Natural killer cell (primary cell): ENCODE data around the gene TMEM167A. TPM values are rescaled to one million over a fixed set of nuclear protein-coding genes. Genes with fewer than 3 reads are reported as not detected.
"Not testable (repeated sequence)": the region's sequence is repeated elsewhere in the genome, so short reads cannot be mapped to it uniquely, and the experiment has no call there.

Source experiments
- ATAC-seq, 3 donors: fragments of 150-1000 bp in 2 of 3; fragments of 200-7000 bp in 1 of 3; cut with Tn5 transposase; 1 replicate in 1 of 3; 2 replicates in 2 of 3; pipeline ENCODE4 v1.10.0; 2021; ENCODE audit warnings: mild to moderate bottlenecking in 2 of 3, moderate library complexity in 2 of 3
- DNase-seq, 2 donors: peaks; one replicate each; pipeline versions ENCODE4 v3.0.0 to v3.0.0-alpha.2; 2013 to 2021; ENCODE audit warnings: mixed read lengths in 1 of 2
- H3K27ac ChIP-seq: one replicate; pipeline ENCODE4 v1.5.1; 2013; ENCODE audit warnings: mild to moderate bottlenecking, low read length
- H3K27me3 ChIP-seq: one replicate; pipeline ENCODE4 v1.6.1; 2013; ENCODE audit warnings: low read length; ENCODE audit not compliant: control insufficient read depth, insufficient read depth
- H3K36me3 ChIP-seq: one replicate; pipeline ENCODE4 v1.6.1; 2013; ENCODE audit warnings: low read length; ENCODE audit not compliant: control insufficient read depth, insufficient read depth
- H3K4me1 ChIP-seq: one replicate; pipeline ENCODE4 v1.6.1; 2013; ENCODE audit warnings: low read length; ENCODE audit not compliant: control insufficient read depth, insufficient read depth
- H3K4me3 ChIP-seq: one replicate; pipeline ENCODE4 v1.5.1; 2013; ENCODE audit warnings: low read length
- H3K9me3 ChIP-seq: one replicate; pipeline ENCODE4 v1.6.1; 2013; ENCODE audit warnings: low read length; ENCODE audit not compliant: control insufficient read depth, insufficient read depth
- H3K27ac Mint-ChIP-seq, 2 donors: one replicate each; pipeline ENCODE4 v1.8.0; 2022; ENCODE audit warnings: mild to moderate bottlenecking in 2 of 2, mixed read lengths in 2 of 2, moderate library complexity in 1 of 2
- H3K27me3 Mint-ChIP-seq, 2 donors: one replicate each; pipeline ENCODE4 v1.8.0; 2022; ENCODE audit warnings: low read depth in 2 of 2, mixed read lengths in 2 of 2
- H3K36me3 Mint-ChIP-seq: one replicate; pipeline ENCODE4 v1.8.0; 2022; ENCODE audit warnings: mixed read lengths
- H3K4me1 Mint-ChIP-seq, 2 donors: one replicate each; pipeline ENCODE4 v1.8.0; 2022; ENCODE audit warnings: mixed read lengths in 2 of 2
- H3K4me3 Mint-ChIP-seq: one replicate; pipeline ENCODE4 v1.8.0; 2022; ENCODE audit warnings: mild to moderate bottlenecking, moderate library complexity, mixed read lengths
- H3K9me3 Mint-ChIP-seq, 2 donors: one replicate each; pipeline ENCODE4 v1.8.0; 2022; ENCODE audit warnings: mixed read lengths in 2 of 2
- CTCF ChIP-seq: fragments of 200-600 bp; IDR thresholded peaks from one replicate; pipeline ENCODE4 v1.8.0; 2022; ENCODE audit warnings: antibody characterized with exemption
- WGBS: methylation state at CpG from one replicate; pipeline ENCODE4 v1.1.7; 2013; ENCODE audit warnings: missing lambda C conversion rate; ENCODE audit not compliant: insufficient coverage; 5-methylcytosine and 5-hydroxymethylcytosine counted together
- intact Hi-C: fragments of 100-400 bp; cut with micrococcal nuclease; formaldehyde crosslinking; loops from one replicate; pipeline ENCODE4 v1.14.2; 2022
- total RNA-seq, 4 donors: library from RNA; stranded (reverse); fragments of 120-200 nt in 1 of 4; gene quantifications; one replicate each; pipeline versions ENCODE4 v1.2.3 to v1.2.4, GENCODE V29; 2013 to 2022

The TMEM167A gene
- total RNA-seq, 3 donors from 2014 or later (not counting 1 experiment from before 2014, with no cell fraction given) = 42.0 to 45.3 (median 44.2) TPM

GRCh38 chr5:83072966-83073365 lies 4.2 kb downstream of the TMEM167A start:
- Histone ChIP-seq H3K9me3 (no peaks in the 10 kb centered on the region), H3K4me1 (peaks cover 5% of the 10 kb centered on the region), H3K27ac (no peak overlapping the region), H3K4me3 (no peak overlapping the region), H3K36me3 (no peaks in the 10 kb centered on the region), H3K27me3 (no peaks in the 10 kb centered on the region)
- no peaks in the 10 kb centered on the region for H3K36me3 Mint-ChIP-seq
- peak overlapping the region in 1 of 2 donors; percentile 32 for H3K27ac Mint-ChIP-seq
- no peak for TF ChIP-seq CTCF
- WGBS = 94% methylated on average over 6 of the region's 6 CpGs
- no peak overlapping the region for H3K4me3 Mint-ChIP-seq
- intact Hi-C loops = loop anchor here (10.0 kb wide), 1 partner anchor 798 kb away; the partner anchor contains the start of gene RPS23
- H3K9me3 Mint-ChIP-seq = no peaks in the 10 kb centered on the region
- H3K27me3 Mint-ChIP-seq = no peaks in the 10 kb centered on the region
- ATAC-seq (no peak), DNase-seq (no peak)
- peaks cover 75 to 77% of the 10 kb centered on the region in 2 donors for H3K4me1 Mint-ChIP-seq

- no peak for ATAC-seq
- H3K36me3 Mint-ChIP-seq = no peaks in the 10 kb centered on the region
- Histone ChIP-seq H3K27ac (no peak overlapping the region), H3K4me3 (no peak overlapping the region), H3K9me3 (no peaks in the 10 kb centered on the region), H3K27me3 (no peaks in the 10 kb centered on the region), H3K4me1 (peaks cover 3% of the 10 kb centered on the region), H3K36me3 (no peaks in the 10 kb centered on the region)
- H3K4me1 Mint-ChIP-seq = peaks cover 69 to 73% of the 10 kb centered on the region in 2 donors
- H3K27ac Mint-ChIP-seq = peak overlapping the region; percentile 33 to 75
- WGBS = no CpG with 5 or more reads among the region's 2 CpGs
- no peaks in the 10 kb centered on the region for H3K9me3 Mint-ChIP-seq
- no peaks in the 10 kb centered on the region for H3K27me3 Mint-ChIP-seq
- DNase-seq = no peak
- intact Hi-C loops = loop anchor here (10.0 kb wide), 1 partner anchor 797 kb away; the partner anchor contains the start of gene RPS23
- peak overlapping the region; percentile 1 for H3K4me3 Mint-ChIP-seq
- no peak for TF ChIP-seq CTCF
Observed at GRCh38 chr5:83071286-83072051, 5.7 kb downstream of the TMEM167A start.

GRCh38 chr5:83069096-83069799 lies 7.9 kb downstream of the TMEM167A start:
- intact Hi-C loops = no loop called here
- Mint-ChIP-seq H3K36me3 (no peaks in the 10 kb centered on the region), H3K27me3 (no peaks in the 10 kb centered on the region), H3K4me3 (no peak overlapping the region), H3K9me3 (no peaks in the 10 kb centered on the region), H3K27ac (no peak overlapping the region), H3K4me1 (peaks cover 68 to 72% of the 10 kb centered on the region in 2 donors)
- TF ChIP-seq CTCF = no peak
- DNase-seq = no peak
- Histone ChIP-seq H3K4me1 (peaks cover 3% of the 10 kb centered on the region), H3K27ac (no peak overlapping the region), H3K4me3 (no peak overlapping the region), H3K36me3 (peaks cover 4% of the 10 kb centered on the region), H3K9me3 (no peaks in the 10 kb centered on the region), H3K27me3 (no peaks in the 10 kb centered on the region)
- WGBS = 84% methylated on average over 2 of the region's 2 CpGs
- ATAC-seq = no peak

- WGBS = 96% methylated on average over 4 of the region's 4 CpGs
- H3K27ac ChIP-seq, H3K36me3 Mint-ChIP-seq, H3K27me3 ChIP-seq, H3K4me3 Mint-ChIP-seq, intact Hi-C loops, H3K27me3 Mint-ChIP-seq, H3K4me3 ChIP-seq, H3K4me1 ChIP-seq, H3K27ac Mint-ChIP-seq, ATAC-seq, H3K9me3 ChIP-seq, DNase-seq, H3K9me3 Mint-ChIP-seq: not testable (repeated sequence)
- peaks cover 13% of the 10 kb centered on the region for H3K36me3 ChIP-seq
- peaks cover 51 to 55% of the 10 kb centered on the region in 2 donors for H3K4me1 Mint-ChIP-seq
Observed at GRCh38 chr5:83067377-83067776, 9.8 kb downstream of the TMEM167A start.
